Skeletal muscle tissue (tissue), 4 donors: ENCODE results near the gene FFAR3. TPM values are rescaled to one million over a fixed set of nuclear protein-coding genes. Genes with fewer than 3 reads are reported as not detected.

ENCODE experiments used
- H3K27ac ChIP-seq: one replicate; pipeline ENCODE4 v1.7.0; 2013; ENCODE audit warnings: mild to moderate bottlenecking, low read depth, low read length, inconsistent platforms
- H3K27me3 ChIP-seq, 3 donors: one replicate each; pipeline ENCODE4 v1.7.0; 2013; ENCODE audit warnings: low read length in 3 of 3; ENCODE audit not compliant: control insufficient read depth in 3 of 3, insufficient read depth in 3 of 3
- H3K36me3 ChIP-seq, 3 donors: one replicate each; pipeline ENCODE4 v1.7.0; 2013; ENCODE audit warnings: low read length in 3 of 3; ENCODE audit not compliant: control insufficient read depth in 3 of 3, insufficient read depth in 3 of 3
- H3K4me1 ChIP-seq, 3 donors: one replicate each; pipeline ENCODE4 v1.7.0; 2013; ENCODE audit warnings: low read length in 3 of 3, mild to moderate bottlenecking in 3 of 3; ENCODE audit not compliant: control insufficient read depth in 3 of 3, insufficient read depth in 3 of 3
- H3K4me3 ChIP-seq, 3 donors: one replicate each; pipeline ENCODE4 v1.7.0; 2013; ENCODE audit warnings: low read length in 3 of 3
- H3K9ac ChIP-seq, 3 donors: one replicate each; pipeline ENCODE4 v1.7.0; 2013; ENCODE audit warnings: low read length in 3 of 3, mild to moderate bottlenecking in 3 of 3, moderate library complexity in 2 of 3, low read depth in 1 of 3
- H3K9me3 ChIP-seq, 3 donors: one replicate each; pipeline ENCODE4 v1.7.0; 2013; ENCODE audit warnings: low read length in 3 of 3; ENCODE audit not compliant: control insufficient read depth in 3 of 3
- total RNA-seq: library from RNA; depleted of rRNA; stranded (reverse); fragments of >200 nt; gene quantifications from one replicate; pipeline ENCODE4 v1.2.3, GENCODE V29; 2014
- donor health status: Osteomylitis.

Gene FFAR3
- total RNA-seq, 1 donor from 2014 or later, result not detected

DNA sequence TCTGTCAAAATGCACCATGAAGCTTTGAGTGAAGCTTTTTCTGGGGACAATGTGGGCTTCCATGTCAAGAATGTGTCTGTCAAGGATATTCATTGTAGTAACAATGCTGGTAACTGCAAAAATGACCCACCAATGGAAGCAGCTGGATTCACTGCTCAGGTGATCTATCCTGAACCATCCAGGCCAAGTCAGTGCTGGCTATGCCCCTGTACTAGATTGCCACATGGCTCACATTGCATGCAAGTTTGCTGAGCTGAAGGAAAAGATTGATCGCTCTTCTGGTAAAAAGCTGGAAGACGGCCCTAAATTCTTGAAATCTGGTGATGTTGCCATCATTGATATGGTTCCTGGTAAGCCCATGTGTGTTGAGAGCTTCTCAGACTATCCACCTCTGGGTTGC, 25.3 kb downstream of the FFAR3 start:
- H3K27ac ChIP-seq, result no peak overlapping the region
- H3K4me1 ChIP-seq, result peaks cover 0 to 3% (median 0%) of the 10 kb centered on the region in 3 donors
- no peaks in the 10 kb centered on the region for H3K9me3 ChIP-seq
- H3K36me3 ChIP-seq, result no peaks in the 10 kb centered on the region
- H3K4me3 ChIP-seq, result no peak overlapping the region
- H3K27me3 ChIP-seq, result peaks cover 0 to 5% (median 3%) of the 10 kb centered on the region in 3 donors
- H3K9ac ChIP-seq, result no peak overlapping the region

- Histone ChIP-seq H3K27me3 (no peaks in the 10 kb centered on the region), H3K4me1 (no peaks in the 10 kb centered on the region), H3K27ac (no peak overlapping the region), H3K9ac (no peak overlapping the region), H3K36me3 (no peaks in the 10 kb centered on the region), H3K9me3 (no peaks in the 10 kb centered on the region), H3K4me3 (no peak overlapping the region)
These were observed 30.2 kb downstream of the FFAR3 start for GRCh38 chr19:35388277-35389054.

GRCh38 chr19:35389192-35389861, 31.1 kb downstream of the FFAR3 start:
- no peaks in the 10 kb centered on the region for H3K36me3 ChIP-seq
- no peaks in the 10 kb centered on the region for H3K4me1 ChIP-seq

DNA sequence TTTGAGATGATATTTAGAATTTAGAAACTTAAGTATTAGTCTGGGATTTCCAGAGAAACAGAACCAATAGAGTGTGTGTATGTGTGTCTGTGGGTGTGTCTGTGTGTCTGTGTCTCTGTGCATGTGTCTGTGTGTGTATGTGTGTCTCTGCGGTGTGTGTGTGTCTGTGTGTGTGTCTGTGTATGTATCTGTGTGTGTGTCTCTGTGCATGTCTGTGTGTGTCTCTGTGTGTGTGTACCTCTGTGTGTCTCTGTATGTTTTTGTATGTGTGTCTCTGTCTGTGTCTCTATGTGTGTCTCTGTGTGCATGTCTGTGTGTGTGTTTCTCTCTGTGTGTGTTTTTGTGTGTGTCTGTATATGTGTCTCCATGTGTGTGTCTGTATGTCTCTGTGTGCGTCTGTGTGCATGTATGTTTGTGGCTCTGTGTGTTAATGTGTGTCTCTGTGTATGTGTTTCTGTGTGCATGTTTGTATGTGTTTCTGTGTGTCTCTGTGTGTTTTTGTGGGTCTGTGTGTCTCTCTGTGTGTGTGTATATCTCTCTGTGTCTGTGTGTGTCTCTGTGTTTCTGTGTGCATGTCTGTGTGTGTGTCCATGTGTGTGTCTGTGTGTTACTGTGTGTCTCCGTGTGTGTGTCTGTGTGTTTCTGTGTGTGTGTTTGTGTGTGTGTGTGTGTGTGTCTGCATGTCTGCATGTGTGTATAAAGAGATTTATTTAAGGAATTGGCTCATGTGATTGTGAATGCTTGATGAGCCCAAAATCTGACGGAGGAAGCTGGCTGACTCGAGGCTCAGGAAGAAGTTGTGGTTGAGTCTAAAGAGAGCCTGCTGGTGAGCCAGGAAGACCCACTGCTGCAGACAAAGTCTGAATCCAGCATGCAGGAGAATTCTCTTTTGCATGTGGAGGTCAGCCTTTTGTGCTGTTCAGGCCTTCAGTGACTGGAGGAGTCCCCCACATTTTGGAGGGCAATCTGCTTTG, 34.8 kb downstream of the FFAR3 start:
- peaks cover 0 to 7% (median 0%) of the 10 kb centered on the region in 3 donors for H3K27me3 ChIP-seq
- H3K4me3 ChIP-seq, result no peak overlapping the region
- no peak overlapping the region for H3K9ac ChIP-seq
- H3K36me3 ChIP-seq, result no peaks in the 10 kb centered on the region
- no peak overlapping the region for H3K27ac ChIP-seq
- no peaks in the 10 kb centered on the region for H3K9me3 ChIP-seq
- H3K4me1 ChIP-seq, result no peaks in the 10 kb centered on the region

More at GRCh38 chr19:35389192-35389861, 31.1 kb downstream of the FFAR3 start:
- H3K9me3 ChIP-seq, result no peaks in the 10 kb centered on the region
- H3K4me3 ChIP-seq, result no peak overlapping the region
- H3K27me3 ChIP-seq, result no peaks in the 10 kb centered on the region
- no peak overlapping the region for H3K9ac ChIP-seq
- no peak overlapping the region for H3K27ac ChIP-seq

- peaks cover 0 to 10% (median 4%) of the 10 kb centered on the region in 3 donors for H3K27me3 ChIP-seq
- no peaks in the 10 kb centered on the region for H3K36me3 ChIP-seq
- no peak overlapping the region for H3K4me3 ChIP-seq
- no peaks in the 10 kb centered on the region for H3K9me3 ChIP-seq
- H3K4me1 ChIP-seq, result no peaks in the 10 kb centered on the region
- no peak overlapping the region for H3K27ac ChIP-seq
- H3K9ac ChIP-seq, result no peak overlapping the region
These were observed 37.3 kb downstream of the FFAR3 start for GRCh38 chr19:35395382-35396199.

GRCh38 chr19:35396240-35396885, 38.1 kb downstream of the FFAR3 start:
- no peak overlapping the region for H3K27ac ChIP-seq
- H3K4me3 ChIP-seq, result no peak overlapping the region
- no peak overlapping the region for H3K9ac ChIP-seq
- peaks cover 0 to 10% (median 4%) of the 10 kb centered on the region in 3 donors for H3K27me3 ChIP-seq
- no peaks in the 10 kb centered on the region for H3K9me3 ChIP-seq
- H3K36me3 ChIP-seq, result no peaks in the 10 kb centered on the region
- H3K4me1 ChIP-seq, result no peaks in the 10 kb centered on the region

DNA sequence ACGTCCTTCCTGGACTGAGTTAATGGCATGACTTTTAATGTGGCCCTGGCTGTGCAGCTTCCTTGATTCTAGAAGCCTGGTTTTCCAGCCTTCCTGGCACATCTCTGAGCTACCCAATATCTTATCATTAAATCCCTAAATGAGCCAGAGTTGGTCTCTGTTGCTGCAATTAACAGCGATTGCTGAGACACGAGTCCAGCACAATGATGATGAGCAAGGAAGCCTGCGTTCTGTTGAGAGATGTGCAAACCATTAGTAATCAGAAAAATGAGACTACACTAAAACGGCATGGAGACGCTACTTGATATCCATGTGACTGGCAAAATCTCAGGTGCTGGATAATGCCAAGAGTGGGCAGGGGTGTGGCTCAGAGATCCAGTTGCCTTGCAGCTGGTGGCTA, 38.8 kb downstream of the FFAR3 start:
- H3K36me3 ChIP-seq, result no peaks in the 10 kb centered on the region
- H3K9me3 ChIP-seq, result no peaks in the 10 kb centered on the region
- no peak overlapping the region for H3K4me3 ChIP-seq
- peaks cover 0 to 10% (median 4%) of the 10 kb centered on the region in 3 donors for H3K27me3 ChIP-seq
- no peak overlapping the region for H3K9ac ChIP-seq
- no peaks in the 10 kb centered on the region for H3K4me1 ChIP-seq
- no peak overlapping the region for H3K27ac ChIP-seq

- no peaks in the 10 kb centered on the region for H3K9me3 ChIP-seq
These were observed 40.3 kb downstream of the FFAR3 start for GRCh38 chr19:35398570-35398969.

DNA sequence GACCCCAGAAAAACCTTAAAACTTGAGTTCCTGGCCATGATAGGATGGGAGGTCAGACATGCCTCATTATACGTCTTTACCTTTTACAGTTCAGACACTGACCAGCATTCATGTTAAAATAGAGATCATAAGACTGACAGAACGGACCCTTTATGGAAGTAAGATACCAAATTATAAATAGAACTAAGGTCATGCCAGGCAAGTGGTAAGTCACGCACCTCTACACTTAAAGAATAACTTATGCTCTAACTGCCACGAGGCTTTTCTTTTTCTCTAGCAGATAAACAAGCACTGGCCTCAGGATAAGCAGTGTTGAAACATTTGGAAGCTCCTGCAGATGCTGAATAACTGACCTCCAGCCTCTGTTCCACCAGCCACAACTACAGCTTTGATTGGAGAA, 41.0 kb downstream of the FFAR3 start:
- H3K36me3 ChIP-seq, result no peaks in the 10 kb centered on the region
- no peak overlapping the region for H3K9ac ChIP-seq
- H3K4me1 ChIP-seq, result no peaks in the 10 kb centered on the region
- no peak overlapping the region for H3K4me3 ChIP-seq
- H3K9me3 ChIP-seq, result no peaks in the 10 kb centered on the region
- peaks cover 0 to 10% (median 4%) of the 10 kb centered on the region in 3 donors for H3K27me3 ChIP-seq
- no peak overlapping the region for H3K27ac ChIP-seq

More at GRCh38 chr19:35398570-35398969, 40.3 kb downstream of the FFAR3 start:
- Histone ChIP-seq H3K9ac (no peak overlapping the region), H3K4me3 (no peak overlapping the region), H3K27ac (no peak overlapping the region), H3K27me3 (peaks cover 0 to 10% (median 4%) of the 10 kb centered on the region in 3 donors), H3K4me1 (no peaks in the 10 kb centered on the region), H3K36me3 (no peaks in the 10 kb centered on the region)
